H1 (cell line): ENCODE data around the gene TSHR. TPM values are rescaled to one million over a fixed set of nuclear protein-coding genes. Genes with fewer than 3 reads are reported as not detected.

ENCODE experiments used
- BACH1 ChIP-seq: IDR thresholded peaks from 2 replicates; pipeline ENCODE4 v1.6.1; 2012; ENCODE audit warnings: low read length, improper control_type of control experiment
- BRCA1 ChIP-seq: IDR thresholded peaks from 2 replicates; pipeline ENCODE4 v1.6.1; 2012; ENCODE audit warnings: low read depth, low read length, improper control_type of control experiment
- CBX5 ChIP-seq: fragments of 300-800, 300-1000 bp; sonication (generic); IDR thresholded peaks from 2 replicates; pipeline ENCODE4 v1.7.1; 2016; ENCODE audit warnings: antibody characterized with exemption, low read length, low read depth
- CHD7 ChIP-seq: fragments of 300-600 bp; sonication (generic); IDR thresholded peaks from 2 replicates; pipeline ENCODE4 v1.7.1; 2012; ENCODE audit warnings: low read length, moderate library complexity, mild to moderate bottlenecking, inconsistent platforms; ENCODE audit not compliant: insufficient replicate concordance
- CTBP2 ChIP-seq: IDR thresholded peaks from 2 replicates; pipeline ENCODE4 v1.7.0; 2011; ENCODE audit warnings: borderline replicate concordance, mild to moderate bottlenecking, moderate library complexity, mixed read lengths, low read length; ENCODE audit not compliant: insufficient read depth, insufficient read length
- NANOG ChIP-seq: IDR thresholded peaks from 2 replicates; pipeline ENCODE4 v1.6.1; 2011; ENCODE audit warnings: low read length, low read depth, mild to moderate bottlenecking, inconsistent platforms; ENCODE audit not compliant: insufficient read depth, poor library complexity, severe bottlenecking
- RAD21 ChIP-seq, 2 experiments: IDR thresholded peaks in 1 of 2; conservative IDR thresholded peaks in 1 of 2; 2 replicates each; pipeline ENCODE4 v1.6.1; 2011; ENCODE audit warnings: low read depth in 2 of 2, low read length in 2 of 2, improper control_type of control experiment in 1 of 2, inconsistent platforms in 1 of 2, mild to moderate bottlenecking in 1 of 2, moderate library complexity in 1 of 2
- SAP30 ChIP-seq: fragments of 300-600 bp; sonication (generic); IDR thresholded peaks from 2 replicates; pipeline ENCODE4 v1.7.1; 2012; ENCODE audit warnings: low read length, moderate library complexity, mild to moderate bottlenecking, inconsistent platforms; ENCODE audit not compliant: insufficient read depth, insufficient replicate concordance
- SIX5 ChIP-seq: IDR thresholded peaks from 2 replicates; pipeline ENCODE4 v1.6.1; 2011; ENCODE audit warnings: mild to moderate bottlenecking, low read depth, low read length
- TCF12 ChIP-seq: IDR thresholded peaks from 2 replicates; pipeline ENCODE4 v1.6.1; 2011; ENCODE audit warnings: low read depth, mild to moderate bottlenecking, low read length
- TEAD4 ChIP-seq: IDR thresholded peaks from 2 replicates; pipeline ENCODE4 v1.6.1; 2012; ENCODE audit warnings: low read depth, low read length, inconsistent platforms, mixed read lengths
- polyA plus RNA-seq, 7 experiments: library from polyadenylated mRNA; depleted of rRNA in 3 of 7; stranded (reverse) in 5 of 7; unstranded in 2 of 7; fragments of >200 nt in 5 of 7; fragments of 200-250 nt in 2 of 7; gene quantifications; 1 replicate in 5 of 7; 2 replicates in 1 of 7; 4 replicates in 1 of 7; pipeline versions ENCODE4 v1.2.1 to v1.2.3, GENCODE V29; 2011 to 2013; ENCODE audit warnings: missing spikeins in 2 of 7, mixed read lengths in 2 of 7
- total RNA-seq: library from RNA; stranded (reverse); fragmentation: NEBNext Ultra II Directional; extraction: Animal tissue kit (Norgen Biotek cat#: 25700); gene quantifications from 2 replicates; pipeline ENCODE4 v1.2.1, GENCODE V29; 2021

Gene TSHR
- total and polyA plus RNA-seq, 2 of the 8 experiments (the other 6 are each of a cell fraction or from before 2014, with no cell fraction given), result 0.27 TPM; not detected in 1

- TF ChIP-seq CHD7 (no peak), RAD21 (IDR thresholded peaks at IDR 0.05 in 1 of 2, conservative IDR thresholded peaks at IDR 0.05 in 1 of 2; ENCODE audit: low read depth in 2 of 2, low read length in 2 of 2) (no peak), CBX5 (no peak), NANOG (no peak), BRCA1 (no peak), SAP30 (no peak), TCF12 (no peak), BACH1 (no peak), SIX5 (no peak), TEAD4 (no peak), CTBP2 (no peak)
Measured at GRCh38 chr14:81087230-81087629, 131.8 kb downstream of the TSHR start (continued).
